Heart left ventricle (tissue), 13 donors: ENCODE measurements around the gene MARK4.

Source experiments
- CTCF ChIP-seq, 12 donors: fragments of 200-600 bp; sonication (generic) in 4 of 12; IDR thresholded peaks; one replicate each; pipeline versions ENCODE4 v1.5.0 to v1.8.0; 2018 to 2022; ENCODE audit warnings: antibody characterized with exemption in 12 of 12, mild to moderate bottlenecking in 5 of 12
- POLR2A ChIP-seq, 2 donors: fragments of 450-650 bp; IDR thresholded peaks; one replicate each; pipeline ENCODE4 v1.6.1; 2017; ENCODE audit warnings: antibody characterized with exemption in 2 of 2, mild to moderate bottlenecking in 2 of 2, moderate library complexity in 2 of 2
- donor health status: ischemic (EF 13 %, LVEDD 7.1; RV severe dilation, severe dysfunction).
- donor health status: DM: no; HTN: yes; CAD: no.
- donor health status: DM: no; HTN: no; CAD: no.
- donor health status: ischemic (EF 25% LVEDD 6.9; RV normal size, moderate dysfunction).
- donor health status: ischemic (EF 25% LVEDD 5.7; RV mildly dilated, moderate dysfunction).
- donor health status: ischemic (EF 35%, LVEDD 5.7; RV mildly dilated, moderate dysfunction).
- donor health status: nonischemic (EF 11% LVEDD 7.7; RV severe dilation, severe dysfunction).
- donor health status: DM: yes; HTN: yes; CAD: no.
- donor health status: PGD.
- donor health status: ischemic (EF 29% LVEDD 5.4; RV normal size, mild dysfunction).
- donor health status: nonischemic (EF 23%, LVEDD 6.1; RV moderate dilation, normal function).

- TF ChIP-seq POLR2A (IDR thresholded peaks at IDR 0.05) (no peak), CTCF (IDR thresholded peaks at IDR 0.05) (no peak)
Observed at GRCh38 chr19:45218911-45219743, 31.9 kb upstream of the MARK4 start.
